H1 (cell line): ENCODE results near the gene COL6A5. TPM values are rescaled to one million over a fixed set of nuclear protein-coding genes. Genes with fewer than 3 reads are reported as not detected.

Source experiments
- CTCF ChIA-PET: fragments of 300-600 bp; sonication (Branson Sonifier 250); formaldehyde crosslinking; loops from one replicate; lab custom pipeline; 2021; ENCODE audit not compliant: partially characterized antibody; lab: Charles Lee
- POLR2A ChIA-PET: fragments of 300-600 bp; sonication (Branson Sonifier 250); formaldehyde crosslinking; loops from one replicate; lab custom pipeline; 2021; ENCODE audit warnings: inconsistent platforms; ENCODE audit not compliant: partially characterized antibody; lab: Charles Lee
- DNase-seq, 2 experiments: peaks; one replicate each; pipeline versions ENCODE4 v3.0.0 to v3.0.0-alpha.2; 2010 to 2022; ENCODE audit warnings: low spot score in 2 of 2, low read depth in 1 of 2, mixed read lengths in 1 of 2
- FAIRE-seq: peaks from 2 replicates; lab custom pipeline; 2011; peaks lifted over from hg19 to GRCh38; lab: Jason Lieb, UNC
- H2AFZ ChIP-seq: 2 replicates; pipeline ENCODE4 v1.8.1; 2012; ENCODE audit warnings: low read length, inconsistent platforms
- H2AK5ac ChIP-seq: 2 replicates; pipeline ENCODE4 v1.6.1; 2013; ENCODE audit warnings: low read depth, low read length
- H2BK120ac ChIP-seq: replicated peaks from 2 replicates; pipeline ENCODE3; 2013; ENCODE audit warnings: low read depth, low read length, inconsistent platforms
- H2BK12ac ChIP-seq: 2 replicates; pipeline ENCODE4 v1.6.1; 2013; ENCODE audit warnings: low read depth, low read length
- H2BK15ac ChIP-seq: 2 replicates; pipeline ENCODE4 v1.6.1; 2013; ENCODE audit warnings: low read length
- H2BK20ac ChIP-seq: 2 replicates; pipeline ENCODE4 v1.6.1; 2013; ENCODE audit warnings: low read length
- H2BK5ac ChIP-seq: 2 replicates; pipeline ENCODE4 v1.6.1; 2013; ENCODE audit warnings: low read depth, low read length
- H3K14ac ChIP-seq: 2 replicates; pipeline ENCODE4 v1.6.1; 2013; ENCODE audit warnings: inconsistent platforms; ENCODE audit not compliant: insufficient read length
- H3K18ac ChIP-seq: 2 replicates; pipeline ENCODE4 v1.6.1; 2013; ENCODE audit warnings: low read length; ENCODE audit errors: extremely low read depth
- H3K23ac ChIP-seq: 2 replicates; pipeline ENCODE4 v1.6.1; 2013; ENCODE audit warnings: inconsistent platforms; ENCODE audit not compliant: insufficient read length
- H3K23me2 ChIP-seq: 2 replicates; pipeline ENCODE4 v1.6.1; 2013; ENCODE audit warnings: low read depth, low read length
- H3K27ac ChIP-seq: 2 replicates; pipeline ENCODE4 v1.6.1; 2011; ENCODE audit warnings: low read depth, low read length, inconsistent platforms
- H3K27me3 ChIP-seq, 4 experiments: replicated peaks in 1 of 4; 1 replicate in 1 of 4; 2 replicates in 3 of 4; pipeline versions ENCODE4 v1.6.1 to v1.8.1; 2011 to 2013; ENCODE audit warnings: low read length in 3 of 4, mild to moderate bottlenecking in 3 of 4, inconsistent platforms in 2 of 4, mixed read lengths in 2 of 4, moderate library complexity in 1 of 4; ENCODE audit not compliant: control insufficient read depth in 3 of 4, insufficient read depth in 3 of 4; ENCODE audit errors: extremely low read depth in 1 of 4
- H3K36me3 ChIP-seq, 4 experiments: 2 replicates each; pipeline versions ENCODE4 v1.6.1 to v1.8.1; 2011 to 2013; ENCODE audit warnings: mild to moderate bottlenecking in 4 of 4, low read length in 3 of 4, moderate library complexity in 2 of 4, control low read depth in 1 of 4, inconsistent platforms in 1 of 4; ENCODE audit not compliant: insufficient read depth in 4 of 4, control insufficient read depth in 2 of 4
- H3K4ac ChIP-seq: replicated peaks from 2 replicates; pipeline ENCODE3; 2013; ENCODE audit warnings: low read length, low read depth, mixed read lengths, inconsistent platforms; ENCODE audit not compliant: insufficient read length
- H3K4me1 ChIP-seq, 4 experiments: replicated peaks in 1 of 4; 1 replicate in 1 of 4; 2 replicates in 3 of 4; pipeline versions ENCODE4 v1.6.1 to v1.8.1; 2011 to 2013; ENCODE audit warnings: low read length in 3 of 4, inconsistent platforms in 2 of 4, mixed read lengths in 1 of 4; ENCODE audit not compliant: insufficient read depth in 4 of 4, control insufficient read depth in 3 of 4
- H3K4me2 ChIP-seq, 2 experiments: 2 replicates each; pipeline versions ENCODE4 v1.6.1 to v1.8.1; 2011 to 2013; ENCODE audit warnings: low read depth in 2 of 2, low read length in 2 of 2, control low read depth in 1 of 2, inconsistent platforms in 1 of 2, mild to moderate bottlenecking in 1 of 2; ENCODE audit not compliant: insufficient read depth in 1 of 2
- H3K4me3 ChIP-seq, 4 experiments: fragments of 200-600, 300-600 bp in 1 of 4; sonication (generic), shearing (Covaris generic), sonication (Bioruptor Twin) in 1 of 4; 2 replicates each; pipeline versions ENCODE4 v1.5.1 to v1.8.1; 2011 to 2016; ENCODE audit warnings: low read length in 4 of 4, low read depth in 3 of 4, control low read depth in 2 of 4, inconsistent platforms in 2 of 4, mild to moderate bottlenecking in 2 of 4, mixed read lengths in 1 of 4, moderate library complexity in 1 of 4; ENCODE audit not compliant: insufficient read depth in 2 of 4; ENCODE audit errors: extremely low read depth in 1 of 4
- H3K56ac ChIP-seq: replicated peaks from 2 replicates; pipeline ENCODE3; 2013; ENCODE audit warnings: low read depth, mild to moderate bottlenecking, mixed read lengths, low read length, inconsistent platforms; ENCODE audit not compliant: insufficient read length
- H3K79me1 ChIP-seq: 2 replicates; pipeline ENCODE4 v1.6.1; 2013; ENCODE audit warnings: low read depth, low read length, control low read depth
- H3K79me2 ChIP-seq, 2 experiments: 2 replicates each; pipeline versions ENCODE4 v1.6.1 to v1.8.1; 2012 to 2013; ENCODE audit warnings: low read length in 2 of 2, mild to moderate bottlenecking in 2 of 2, inconsistent platforms in 1 of 2; ENCODE audit not compliant: insufficient read depth in 2 of 2, control insufficient read depth in 1 of 2
- H3K9ac ChIP-seq, 4 experiments: replicated peaks in 1 of 4; 1 replicate in 1 of 4; 2 replicates in 3 of 4; pipeline versions ENCODE4 v1.6.1 to v1.8.1; 2011 to 2013; ENCODE audit warnings: low read depth in 3 of 4, low read length in 3 of 4, control low read depth in 2 of 4, mild to moderate bottlenecking in 2 of 4, moderate library complexity in 2 of 4, inconsistent platforms in 1 of 4; ENCODE audit errors: extremely low read depth in 1 of 4
- H3K9me3 ChIP-seq, 2 experiments: 2 replicates each; pipeline versions ENCODE4 v1.6.1 to v1.8.1; 2012 to 2013; ENCODE audit warnings: mild to moderate bottlenecking in 2 of 2, moderate library complexity in 2 of 2, control low read depth in 1 of 2, inconsistent platforms in 1 of 2, low read depth in 1 of 2, low read length in 1 of 2, mixed read lengths in 1 of 2; ENCODE audit not compliant: insufficient read depth in 2 of 2
- H4K20me1 ChIP-seq, 2 experiments: replicated peaks in 1 of 2; 2 replicates each; pipeline versions ENCODE3 to v1.8.1; 2011 to 2013; ENCODE audit warnings: inconsistent platforms in 2 of 2, low read length in 2 of 2, mild to moderate bottlenecking in 1 of 2; ENCODE audit not compliant: insufficient read depth in 2 of 2, control insufficient read depth in 1 of 2
- H4K5ac ChIP-seq: 2 replicates; pipeline ENCODE4 v1.6.1; 2013; ENCODE audit warnings: low read length, low read depth, mixed read lengths, inconsistent platforms; ENCODE audit not compliant: insufficient read length
- H4K8ac ChIP-seq: 2 replicates; pipeline ENCODE4 v1.8.0; 2013; ENCODE audit warnings: mild to moderate bottlenecking, moderate library complexity, low read length, inconsistent platforms; ENCODE audit not compliant: insufficient read depth; ENCODE audit errors: extremely low read depth
- H4K91ac ChIP-seq: replicated peaks from 2 replicates; pipeline ENCODE3; 2013; ENCODE audit warnings: low read length, mixed read lengths, inconsistent platforms; ENCODE audit not compliant: insufficient read length
- JUN ChIP-seq: IDR thresholded peaks from 2 replicates; pipeline ENCODE4 v1.6.1; 2011; ENCODE audit warnings: low read depth, mild to moderate bottlenecking, improper control_type of control experiment, low read length
- RNF2 ChIP-seq: fragments of 200-900, 300-1000 bp; sonication (generic); IDR thresholded peaks from 2 replicates; pipeline ENCODE4 v1.7.1; 2016; ENCODE audit warnings: borderline replicate concordance, low read depth, mild to moderate bottlenecking, antibody characterized with exemption, low read length; ENCODE audit not compliant: poor library complexity, severe bottlenecking; ENCODE audit errors: missing control alignments
- RXRA ChIP-seq: IDR thresholded peaks from 2 replicates; pipeline ENCODE4 v1.6.1; 2011; ENCODE audit warnings: low read depth, mild to moderate bottlenecking, low read length, moderate library complexity; ENCODE audit not compliant: insufficient read depth
- polyA plus RNA-seq, 7 experiments: library from polyadenylated mRNA; depleted of rRNA in 3 of 7; stranded (reverse) in 5 of 7; unstranded in 2 of 7; fragments of >200 nt in 5 of 7; fragments of 200-250 nt in 2 of 7; gene quantifications; 1 replicate in 5 of 7; 2 replicates in 1 of 7; 4 replicates in 1 of 7; pipeline versions ENCODE4 v1.2.1 to v1.2.3, GENCODE V29; 2011 to 2013; ENCODE audit warnings: missing spikeins in 2 of 7, mixed read lengths in 2 of 7
- total RNA-seq: library from RNA; stranded (reverse); fragmentation: NEBNext Ultra II Directional; extraction: Animal tissue kit (Norgen Biotek cat#: 25700); gene quantifications from 2 replicates; pipeline ENCODE4 v1.2.1, GENCODE V29; 2021

The COL6A5 gene
- total and polyA plus RNA-seq, 2 of the 8 experiments (the other 6 are each of a cell fraction or from before 2014, with no cell fraction given), result 0.05 to 0.06 TPM

DNA sequence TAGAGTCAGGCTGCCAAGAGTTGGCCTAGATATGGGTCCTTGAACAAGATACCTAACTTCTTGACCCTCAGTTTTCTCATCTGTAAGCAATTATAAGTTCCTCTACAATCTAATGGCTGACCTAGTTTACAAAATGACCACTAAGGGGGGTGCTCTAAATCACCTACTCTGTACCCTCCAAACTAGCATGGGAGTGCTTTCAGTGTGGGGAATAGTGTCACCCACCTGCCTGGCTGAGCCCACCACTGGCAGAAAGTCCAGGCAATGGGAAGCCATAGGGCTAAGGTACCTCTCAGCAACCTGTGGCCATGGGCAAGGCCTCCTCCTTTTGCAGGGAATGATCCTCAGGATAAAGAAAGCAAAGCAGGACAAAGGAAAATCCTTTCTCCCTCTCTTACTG lies 58.9 kb downstream of the COL6A5 start:
- no peak overlapping the region for H3K56ac ChIP-seq
- no peaks in the 10 kb centered on the region for H3K36me3 ChIP-seq
- H3K4me3 ChIP-seq, result no peak overlapping the region
- no peak overlapping the region for H3K4me2 ChIP-seq
- H3K27ac ChIP-seq, result no peak overlapping the region
- H2AK5ac ChIP-seq, result no peak overlapping the region
- H4K5ac ChIP-seq, result no peak overlapping the region
- CTCF ChIA-PET, result no interaction called here
- DNase-seq, result no peak
- H2BK15ac ChIP-seq, result no peak overlapping the region
- no peak overlapping the region for H4K8ac ChIP-seq
- no peak overlapping the region for H2BK12ac ChIP-seq
- no peak overlapping the region for H3K18ac ChIP-seq
- H2AFZ ChIP-seq, result no peak overlapping the region
- no peak overlapping the region for H2BK120ac ChIP-seq
- H4K20me1 ChIP-seq, result no peaks in the 10 kb centered on the region
- H3K23me2 ChIP-seq, result no peaks in the 10 kb centered on the region; the same call in 1 of the 2 replicates
- H3K14ac ChIP-seq, result no peak overlapping the region
- no peaks in the 10 kb centered on the region for H3K4me1 ChIP-seq
- no peak overlapping the region for H3K23ac ChIP-seq
- H2BK20ac ChIP-seq, result no peak overlapping the region
- no peak overlapping the region for H2BK5ac ChIP-seq
- no peaks in the 10 kb centered on the region for H3K79me1 ChIP-seq
- no peak overlapping the region for H3K9ac ChIP-seq
- POLR2A ChIA-PET, result no interaction called here
- peaks cover 0 to 1% (median 0%) of the 10 kb centered on the region in 4 experiments; a peak in 1 of 7 replicates for H3K27me3 ChIP-seq
- H3K4ac ChIP-seq, result no peak overlapping the region
- no peaks in the 10 kb centered on the region for H3K79me2 ChIP-seq
- no peak for TF ChIP-seq RXRA
- no peak for TF ChIP-seq RNF2
- no peak for TF ChIP-seq JUN
- peaks cover 8 to 10% of the 10 kb centered on the region in 2 experiments; a peak in 2 of 4 replicates for H3K9me3 ChIP-seq
- H4K91ac ChIP-seq, result no peak overlapping the region
- FAIRE-seq, result no peak
